RWPE1 (cell line): ENCODE data around the gene HMGXB4.

Source experiments
- CTCF ChIA-PET: fragments of 350-600 bp; sonication (Branson Sonifier 250); formaldehyde crosslinking; extraction: SDS; loops from one replicate; lab custom pipeline; 2021; lab: Yijun Ruan, JAX
- POLR2A ChIA-PET: fragments of 400-600 bp; formaldehyde crosslinking; extraction: SDS; loops from one replicate; lab custom pipeline; 2020; ENCODE audit warnings: antibody characterized with exemption; ENCODE audit not compliant: low non-redundant PET; lab: Yijun Ruan, JAX
- DNase-seq: peaks from one replicate; pipeline ENCODE4 v3.0.0; 2012; ENCODE audit warnings: low spot score
- H3K27ac ChIP-seq: fragments of 450-650 bp; 2 replicates; pipeline ENCODE4 v1.5.1; 2017
- TF ChIP-seq, protein P1 (sequence below): fragments of 450-650 bp; conservative IDR thresholded peaks from 2 replicates; pipeline ENCODE4 v1.5.1; 2017; ENCODE audit warnings: low read depth, mild to moderate bottlenecking

Gene HMGXB4

DNA sequence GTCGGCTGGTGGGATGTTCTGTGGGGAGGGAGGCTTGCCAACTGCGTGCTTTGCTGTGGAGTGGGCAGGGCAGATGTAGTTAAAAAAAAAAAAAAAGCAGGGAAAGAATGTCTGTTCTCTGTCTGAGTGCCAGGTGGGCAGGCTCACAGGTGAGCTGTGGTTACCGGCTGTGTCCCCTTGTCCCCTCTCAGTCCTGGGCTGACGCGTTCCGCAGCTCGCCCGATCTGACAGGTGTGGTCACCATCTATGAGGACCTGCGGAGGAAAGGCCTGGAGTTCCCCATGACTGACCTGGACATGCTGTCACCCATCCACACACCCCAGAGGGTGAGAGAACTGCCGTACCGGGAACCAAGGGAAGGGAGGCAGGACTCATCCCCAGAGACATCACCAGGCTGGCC is 66.0 kb downstream of the HMGXB4 start:
- no peak overlapping the region for H3K27ac ChIP-seq
- no peak for DNase-seq
- CTCF ChIA-PET = no interaction called here
- TF ChIP-seq, protein P1, sequence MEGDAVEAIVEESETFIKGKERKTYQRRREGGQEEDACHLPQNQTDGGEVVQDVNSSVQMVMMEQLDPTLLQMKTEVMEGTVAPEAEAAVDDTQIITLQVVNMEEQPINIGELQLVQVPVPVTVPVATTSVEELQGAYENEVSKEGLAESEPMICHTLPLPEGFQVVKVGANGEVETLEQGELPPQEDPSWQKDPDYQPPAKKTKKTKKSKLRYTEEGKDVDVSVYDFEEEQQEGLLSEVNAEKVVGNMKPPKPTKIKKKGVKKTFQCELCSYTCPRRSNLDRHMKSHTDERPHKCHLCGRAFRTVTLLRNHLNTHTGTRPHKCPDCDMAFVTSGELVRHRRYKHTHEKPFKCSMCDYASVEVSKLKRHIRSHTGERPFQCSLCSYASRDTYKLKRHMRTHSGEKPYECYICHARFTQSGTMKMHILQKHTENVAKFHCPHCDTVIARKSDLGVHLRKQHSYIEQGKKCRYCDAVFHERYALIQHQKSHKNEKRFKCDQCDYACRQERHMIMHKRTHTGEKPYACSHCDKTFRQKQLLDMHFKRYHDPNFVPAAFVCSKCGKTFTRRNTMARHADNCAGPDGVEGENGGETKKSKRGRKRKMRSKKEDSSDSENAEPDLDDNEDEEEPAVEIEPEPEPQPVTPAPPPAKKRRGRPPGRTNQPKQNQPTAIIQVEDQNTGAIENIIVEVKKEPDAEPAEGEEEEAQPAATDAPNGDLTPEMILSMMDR = no peak
- POLR2A ChIA-PET = no interaction called here

DNA sequence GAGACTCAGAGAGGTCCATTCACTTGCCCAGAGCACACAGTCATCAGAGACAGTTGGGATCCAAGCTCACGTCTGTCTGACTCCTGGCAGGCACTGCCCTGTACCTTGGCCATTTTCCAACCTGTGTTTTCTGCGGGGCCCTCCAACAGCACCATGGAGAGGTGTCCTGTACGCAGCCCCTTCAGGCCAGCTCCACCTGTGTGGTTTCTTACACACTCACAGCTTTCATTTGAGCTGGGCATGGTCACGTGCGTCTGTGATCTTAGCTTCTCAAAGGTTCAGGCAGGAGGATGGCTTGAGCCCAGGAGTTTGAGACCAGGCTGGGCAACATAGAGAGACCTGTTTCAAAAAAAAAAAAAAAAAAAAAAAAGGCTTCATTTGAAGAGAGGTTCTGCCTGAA is 66.8 kb downstream of the HMGXB4 start:
- CTCF ChIA-PET = no interaction called here
- TF ChIP-seq, protein P1 = no peak
- no peak for DNase-seq
- no peak overlapping the region for H3K27ac ChIP-seq
- POLR2A ChIA-PET = no interaction called here

DNA sequence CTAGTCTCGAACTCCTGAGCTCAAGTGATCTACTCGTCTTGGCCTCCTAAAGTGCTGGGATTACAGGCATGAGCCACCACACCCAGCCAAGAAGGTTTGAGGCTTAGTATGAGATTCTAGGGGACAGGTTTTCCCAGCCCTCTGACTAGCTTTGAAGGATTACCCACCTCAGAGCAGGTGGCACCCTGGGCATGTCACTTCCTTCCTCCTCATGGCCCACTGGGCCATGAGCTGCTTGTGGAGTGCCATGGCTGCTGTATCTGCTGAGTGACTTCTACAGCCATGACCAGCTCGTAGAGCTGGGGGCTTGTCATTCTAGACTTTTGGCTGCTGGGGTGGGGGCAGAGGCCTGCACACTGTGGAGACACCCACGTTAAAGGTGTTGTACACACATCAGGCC is 67.5 kb downstream of the HMGXB4 start:
- CTCF ChIA-PET = no interaction called here
- TF ChIP-seq, protein P1 = no peak
- H3K27ac ChIP-seq = no peak overlapping the region
- no peak for DNase-seq
- POLR2A ChIA-PET = no interaction called here

DNA sequence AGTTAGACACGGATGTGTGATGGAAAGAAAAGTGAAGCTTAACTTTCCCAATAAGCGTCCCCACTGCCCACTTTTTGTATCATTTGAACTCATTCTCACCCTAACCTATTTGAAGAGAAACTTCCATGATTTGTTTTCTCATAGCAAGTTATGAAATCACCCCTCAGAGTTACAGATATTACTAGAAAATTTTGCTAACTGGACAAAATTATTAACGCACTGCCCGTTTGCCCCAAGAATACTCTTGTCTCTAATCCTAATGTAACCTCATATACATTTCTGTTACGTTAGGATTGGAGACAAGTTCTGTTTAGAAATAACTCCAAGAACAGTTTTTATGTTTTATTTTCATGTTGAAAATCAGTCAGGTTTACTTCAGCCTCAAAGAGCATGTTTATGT is 67.9 kb downstream of the HMGXB4 start:
- H3K27ac ChIP-seq = no peak overlapping the region
- no peak for DNase-seq
- CTCF ChIA-PET = no interaction called here
- POLR2A ChIA-PET = no interaction called here
- TF ChIP-seq, protein P1 = no peak

DNA sequence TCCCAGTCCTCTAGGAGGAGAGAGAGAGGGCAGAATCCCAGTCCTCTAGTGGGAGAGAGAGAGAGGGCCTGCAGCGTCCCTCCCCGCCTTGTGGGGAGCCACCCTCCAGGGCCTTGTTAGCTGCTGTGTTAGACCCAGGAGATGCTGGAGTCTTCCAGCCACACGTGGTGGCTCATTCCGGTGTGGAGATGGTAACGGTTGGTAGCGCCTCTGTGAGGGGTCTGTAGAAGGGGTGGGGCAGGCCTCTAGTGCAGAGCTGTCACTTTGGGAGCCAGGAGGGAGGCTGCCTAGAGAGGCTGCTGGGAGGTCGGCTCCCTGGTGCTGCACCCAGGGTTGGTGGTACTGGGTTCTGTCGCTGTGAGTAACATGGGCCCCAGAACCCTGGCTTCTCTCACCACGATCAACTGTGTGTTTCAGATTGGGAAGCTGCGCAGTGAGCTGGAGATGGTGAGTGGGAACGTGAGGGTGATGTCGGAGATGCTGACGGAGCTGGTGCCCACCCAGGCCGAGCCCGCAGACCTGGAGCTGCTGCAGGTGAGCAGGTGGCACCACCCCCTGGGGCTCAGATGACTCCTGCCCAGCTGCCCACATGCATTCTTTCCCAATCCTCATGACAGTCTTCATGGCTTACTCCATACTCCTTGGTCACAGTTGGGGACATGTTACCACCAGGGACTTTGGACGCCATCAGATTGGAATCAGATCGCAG is 69.7 kb downstream of the HMGXB4 start:
- CTCF ChIA-PET = no interaction called here
- POLR2A ChIA-PET = no interaction called here
- no peak overlapping the region for H3K27ac ChIP-seq
- TF ChIP-seq, protein P1 = no peak
- no peak for DNase-seq

DNA sequence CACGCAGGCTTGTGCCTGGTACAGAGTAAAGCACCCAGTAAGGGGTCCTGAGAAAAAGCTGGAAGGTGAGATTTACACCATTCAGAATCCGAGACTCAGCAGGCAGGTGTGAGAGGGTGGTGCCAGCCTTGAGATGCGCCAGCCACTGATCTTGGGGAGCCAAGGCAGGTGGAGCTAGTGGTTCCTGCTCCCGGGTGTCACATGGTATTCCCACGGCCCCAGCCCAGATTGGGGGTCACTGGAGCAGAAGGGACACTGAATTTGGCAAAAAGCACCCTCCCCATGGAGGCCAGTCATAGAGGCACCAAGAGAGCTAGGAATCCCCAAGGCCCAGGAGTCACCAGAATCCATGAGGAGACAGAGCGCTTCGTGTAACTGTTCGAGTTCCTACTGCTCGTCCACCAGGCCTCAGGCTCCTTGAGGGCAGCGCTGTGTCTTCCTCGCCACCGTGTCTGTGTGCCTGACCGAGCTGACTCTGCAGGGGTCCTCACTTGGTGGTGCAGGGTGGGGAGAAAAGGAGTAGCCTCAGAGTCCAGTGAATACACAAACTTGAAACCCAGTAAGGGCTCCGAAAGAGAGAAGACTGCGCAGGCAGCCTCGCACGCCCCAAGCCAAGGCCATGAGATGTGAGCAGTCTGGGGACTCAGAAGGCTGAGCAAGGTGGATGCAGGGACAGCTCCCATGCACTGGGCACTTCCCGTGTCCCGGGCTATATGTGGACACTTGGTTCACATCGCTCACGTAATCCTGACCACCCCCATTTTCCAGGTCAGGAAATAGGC is 70.6 kb downstream of the HMGXB4 start:
- CTCF ChIA-PET = no interaction called here
- no peak for DNase-seq
- POLR2A ChIA-PET = no interaction called here

More for the DNA sequence above, 70.6 kb downstream of the HMGXB4 start:
- TF ChIP-seq, protein P1 = no peak
- H3K27ac ChIP-seq = no peak overlapping the region
